ENCODE measurements around the gene HEY2.
A peak's percentile ranks its signal among the peaks of the same experiment; 100 is the strongest.

GRCh38 chr6:125780540-125781313, 31.3 kb downstream of the HEY2 start:
- TF ChIP-seq CTCF (IDR thresholded peaks at IDR 0.05) (no peak), REST (IDR thresholded peaks at IDR 0.05; ENCODE audit: insufficient read depth in 1 of 2, low read depth in 2 of 2, low read length in 1 of 2) (no peak; a peak in 1 of 4 replicates), TCF7L2 (IDR thresholded peaks at IDR 0.05; ENCODE audit: low read depth, low read length) (no peak), POLR2AphosphoS5 (IDR thresholded peaks at IDR 0.05; ENCODE audit: low read depth, low read length) (peak; percentile 87)
